ENCODE data around the gene HLA-E.
"Not testable (repeated sequence)": the region's sequence is repeated elsewhere in the genome, so short reads cannot be mapped to it uniquely, and the experiment has no call there.

The HLA-E gene

GRCh38 chr6:30508890-30509736 is 19.8 kb downstream of the HLA-E start:
- DNase-seq = no peak

DNA sequence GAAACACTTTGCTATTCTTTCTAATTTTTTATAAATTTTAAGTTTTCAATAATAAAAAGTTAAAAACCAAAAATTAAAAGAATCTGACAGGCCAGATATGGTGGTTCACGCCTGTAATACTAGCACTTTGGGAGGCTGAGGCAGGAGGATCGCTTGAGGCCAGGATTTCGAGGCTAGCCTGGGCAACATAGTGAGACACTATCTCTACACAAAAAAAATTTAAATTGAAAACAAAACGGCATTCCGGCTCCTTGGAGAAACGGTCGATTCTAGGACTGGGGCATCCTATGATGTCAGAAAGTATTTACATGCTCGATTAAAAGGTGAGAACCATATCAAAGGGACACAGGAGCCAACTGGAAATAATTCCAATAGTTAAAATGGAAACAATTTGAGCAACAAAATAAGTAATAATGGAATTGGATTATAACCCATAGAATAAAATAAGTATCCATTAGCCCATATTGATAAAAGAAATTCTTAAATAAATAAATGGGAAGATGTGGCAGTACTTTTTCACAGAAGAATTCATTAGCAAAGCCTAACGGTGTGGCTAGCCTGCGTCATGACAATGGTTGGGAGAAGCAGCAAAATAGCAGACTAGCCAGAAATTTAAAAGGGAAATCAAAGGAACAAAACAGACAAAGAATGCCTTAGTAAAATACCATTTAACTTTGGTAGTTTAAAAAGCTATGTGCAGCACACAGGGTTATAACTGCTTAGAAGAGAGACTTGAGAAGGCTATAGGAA is 21.3 kb downstream of the HLA-E start:
- DNase-seq = no peak

- DNase-seq = no peak
These were observed 21.8 kb downstream of the HLA-E start for GRCh38 chr6:30511169-30511546.

- no peak for DNase-seq
These were observed 24.1 kb downstream of the HLA-E start for GRCh38 chr6:30513451-30513850.

GRCh38 chr6:30515106-30515505 is 25.8 kb downstream of the HLA-E start:
- DNase-seq = no peak

DNA sequence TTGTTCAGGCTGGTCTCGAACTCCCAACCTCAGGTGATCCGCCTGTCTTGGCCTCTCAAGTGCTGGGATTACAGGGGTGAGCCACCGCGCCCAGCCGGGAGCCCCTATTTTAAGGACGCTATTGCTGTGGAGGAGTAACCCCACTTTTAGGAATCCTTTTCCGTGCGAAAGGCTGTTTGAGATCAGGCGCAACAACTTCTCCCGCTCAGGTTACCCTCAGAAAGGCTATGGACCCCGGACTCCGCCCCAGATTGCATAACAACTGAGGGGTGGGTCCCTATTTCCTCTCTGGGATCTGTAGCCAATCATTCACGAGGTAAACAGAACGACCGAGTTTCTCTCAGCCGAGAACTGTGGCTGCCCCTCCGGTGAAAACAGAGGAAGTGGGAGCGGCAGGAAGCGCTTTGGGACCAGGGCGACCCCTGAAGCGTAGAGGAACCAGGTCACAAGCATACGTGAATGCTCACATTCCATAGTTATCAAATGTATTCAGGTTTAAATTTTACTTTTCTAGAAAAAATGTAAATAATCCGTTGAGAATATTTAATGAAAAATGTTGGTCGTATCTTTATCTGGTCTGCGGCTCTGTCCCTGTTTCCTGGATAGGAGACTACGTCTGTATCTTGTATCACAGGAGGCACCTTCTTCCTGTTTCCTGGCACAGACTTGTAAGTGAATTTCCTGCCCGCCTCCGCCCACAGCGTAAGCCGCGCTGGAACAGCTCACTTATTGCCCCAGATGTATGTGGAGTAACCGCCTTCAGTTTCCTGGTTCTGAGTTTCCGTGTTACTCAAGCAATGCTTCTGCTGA is 26.8 kb downstream of the HLA-E start:
- DNase-seq = peak; percentile 94

GRCh38 chr6:30516754-30517076 is 27.4 kb downstream of the HLA-E start:
- not testable (repeated sequence) for DNase-seq

DNA sequence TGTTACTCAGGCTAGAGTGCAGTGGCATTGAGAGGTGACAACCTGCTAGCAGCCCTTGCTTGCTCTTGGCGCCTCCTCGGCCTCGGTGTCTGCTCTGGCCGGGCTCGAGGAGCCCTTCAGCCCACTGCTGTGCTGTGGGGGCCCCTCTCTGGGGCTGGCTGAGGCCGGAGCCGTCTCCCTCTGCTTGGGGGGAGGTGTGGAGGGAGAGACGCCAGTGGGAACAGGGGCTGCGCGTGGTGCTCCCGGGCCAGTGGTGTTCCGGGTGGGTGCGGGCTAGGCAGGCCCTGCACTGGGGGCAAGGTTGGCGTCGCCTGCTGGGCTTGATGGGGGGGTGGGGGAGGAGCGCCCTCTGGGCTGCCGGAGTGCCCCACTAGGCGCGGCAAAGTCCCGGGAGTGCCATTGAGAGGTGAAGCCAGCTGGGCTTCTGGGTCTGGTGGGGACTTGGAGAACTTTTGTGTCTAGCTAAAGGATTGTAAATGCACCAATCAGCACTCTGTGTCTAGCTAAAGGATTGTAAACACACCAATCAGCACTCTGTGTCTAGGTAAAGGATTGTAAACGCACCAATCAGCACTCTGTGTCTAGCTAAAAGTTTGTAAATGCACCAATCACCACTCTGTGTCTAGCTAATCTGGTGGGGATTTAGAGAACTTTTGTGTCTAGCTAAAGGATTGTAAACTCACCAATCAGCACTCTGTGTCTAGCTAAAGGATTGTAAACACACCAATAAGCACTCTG is 28.6 kb downstream of the HLA-E start:
- DNase-seq = not testable (repeated sequence)

DNA sequence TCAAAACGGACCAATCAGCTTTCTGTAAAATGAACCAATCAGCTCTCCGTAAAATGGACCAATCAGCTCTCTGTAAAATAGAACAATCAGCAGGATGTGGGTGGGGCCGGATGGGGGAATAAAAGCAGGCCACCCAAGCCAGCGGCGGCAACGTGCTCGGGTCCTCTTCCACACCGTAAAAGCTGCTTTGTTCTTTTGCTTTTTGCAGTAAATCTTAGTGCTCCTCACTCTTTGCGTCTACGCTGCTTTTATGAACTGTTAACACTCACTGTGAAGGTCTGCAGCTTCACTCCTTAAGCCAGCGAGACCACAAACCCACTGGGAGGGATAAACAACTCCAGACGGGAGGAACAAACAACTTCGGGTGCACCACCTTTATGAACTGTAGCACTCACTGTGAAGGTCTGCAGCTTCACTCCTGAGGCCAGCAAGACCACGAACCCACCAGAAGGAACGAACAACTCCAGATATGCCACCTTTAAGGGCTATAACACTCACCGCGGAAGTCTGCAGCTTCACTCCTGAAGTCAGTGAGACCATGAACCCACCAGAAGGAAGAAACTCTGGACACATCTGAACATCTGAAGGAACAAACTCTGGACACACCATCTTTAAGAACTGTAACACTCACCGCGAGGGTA is 29.3 kb downstream of the HLA-E start:
- peak; percentile 74 for DNase-seq

DNA sequence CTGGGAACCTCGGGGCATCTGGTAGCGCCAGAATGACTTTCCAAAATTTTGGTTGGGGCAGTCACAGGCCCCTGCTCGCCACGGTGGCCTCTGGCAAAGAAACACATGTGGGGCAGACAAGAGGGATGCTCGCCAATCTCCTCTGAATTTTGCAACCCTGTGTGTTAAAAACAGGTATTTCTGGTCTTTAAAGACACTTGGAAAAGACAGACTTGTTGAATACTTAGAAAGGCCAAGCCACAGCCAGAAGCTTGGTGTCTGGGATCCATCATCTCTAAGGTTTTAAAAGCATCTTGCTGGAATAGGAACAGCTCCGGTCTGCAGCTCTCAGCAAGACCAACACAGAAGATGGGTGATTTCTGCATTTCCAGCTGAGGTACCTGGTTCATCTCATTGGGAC is 31.2 kb downstream of the HLA-E start:
- DNase-seq = no peak

GRCh38 chr6:30521082-30521481 is 31.8 kb downstream of the HLA-E start:
- not testable (repeated sequence) for DNase-seq

- DNase-seq = not testable (repeated sequence)
These were observed 32.6 kb downstream of the HLA-E start for GRCh38 chr6:30521952-30522351.

DNA sequence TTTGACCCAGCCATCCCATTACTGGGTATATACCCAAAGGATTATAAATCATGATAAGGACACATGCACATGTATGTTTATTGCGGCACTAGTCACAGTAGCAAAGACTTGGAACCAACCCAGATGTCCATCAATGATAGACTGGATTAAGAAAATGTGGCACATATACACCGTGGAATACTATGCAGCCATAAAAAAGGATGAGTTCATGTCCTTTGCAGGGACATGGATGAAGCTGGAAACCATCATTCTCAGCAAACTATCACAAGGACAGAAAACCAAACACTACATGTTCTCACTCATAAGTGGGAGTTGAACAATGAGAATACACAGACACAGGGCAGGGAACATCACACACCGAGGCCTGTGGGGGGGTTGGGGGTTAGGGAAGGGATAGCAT is 37.1 kb downstream of the HLA-E start:
- DNase-seq = not testable (repeated sequence)

DNA sequence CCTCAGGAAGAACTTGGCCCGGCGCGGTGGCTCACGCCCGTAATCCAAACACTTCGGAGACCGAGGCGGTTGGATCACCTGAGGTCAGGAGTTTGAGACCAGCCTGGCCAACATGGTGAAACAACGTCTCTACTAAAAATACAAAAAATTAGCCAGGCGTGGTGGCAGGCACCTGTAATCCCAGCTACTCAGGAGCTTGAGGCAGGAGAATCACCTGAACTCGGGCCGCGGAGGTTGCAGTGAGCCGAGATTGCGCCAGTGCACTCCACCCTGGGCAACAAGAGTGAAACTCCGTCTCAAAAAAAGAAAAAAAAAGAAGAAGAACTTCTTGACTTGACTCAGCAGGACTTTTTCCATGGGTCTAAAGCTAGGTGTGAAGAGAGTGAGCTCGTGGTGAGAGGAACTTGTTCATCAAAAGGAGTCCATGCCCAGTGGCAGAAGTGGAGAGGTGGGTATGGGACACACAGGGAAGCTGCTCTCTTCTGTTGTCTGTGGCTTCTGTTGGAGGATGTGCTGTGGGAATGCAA is 40.1 kb downstream of the HLA-E start:
- DNase-seq = peak; percentile 72

DNA sequence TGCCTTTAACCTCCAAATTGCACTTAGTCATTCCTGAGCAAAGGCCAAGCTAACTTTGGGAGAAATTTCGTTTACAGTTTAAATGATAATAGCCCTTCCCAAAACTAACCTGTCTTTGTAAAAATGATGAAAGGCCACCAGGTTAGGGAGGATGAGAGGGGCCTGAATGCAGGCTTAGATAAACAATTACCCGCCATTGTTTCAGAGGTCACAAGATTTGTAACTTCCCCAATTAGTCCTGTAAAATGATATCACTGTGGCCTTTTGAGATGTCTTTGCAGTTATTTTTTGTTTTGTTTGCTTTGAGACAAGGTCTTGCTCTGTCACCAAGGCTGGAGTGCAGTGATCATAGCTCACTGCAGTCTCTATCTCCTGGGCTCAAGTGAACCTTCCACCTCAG is 40.7 kb downstream of the HLA-E start:
- no peak for DNase-seq

- no peak for DNase-seq
These were observed 44.4 kb downstream of the HLA-E start for GRCh38 chr6:30533460-30534294.

DNA sequence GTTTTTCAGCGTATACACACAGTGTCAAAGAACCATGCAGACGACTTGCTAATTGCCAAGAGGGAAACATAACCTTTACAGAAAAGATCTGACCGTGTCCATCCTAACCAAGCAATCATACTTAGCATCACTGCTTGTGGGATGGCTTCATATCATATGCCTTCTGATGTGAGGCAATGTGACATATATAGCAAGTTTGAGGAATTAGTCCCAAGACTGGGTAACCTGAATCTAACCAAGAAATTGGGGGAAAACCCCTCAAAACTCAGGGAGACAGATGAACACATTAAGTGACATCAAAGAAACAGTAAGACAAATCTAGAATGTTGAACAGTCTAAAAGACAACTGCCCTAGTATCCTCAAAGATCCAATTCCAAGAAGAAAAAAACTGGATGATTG is 48.6 kb downstream of the HLA-E start:
- no peak for DNase-seq

GRCh38 chr6:30541515-30542403 is 52.5 kb downstream of the HLA-E start:
- DNase-seq = peak; percentile 84

- DNase-seq = no peak
These were observed 53.1 kb downstream of the HLA-E start for GRCh38 chr6:30542404-30542725.

GRCh38 chr6:30542915-30543314 is 53.6 kb downstream of the HLA-E start:
- DNase-seq = no peak
